GF-D8 (cell line): ENCODE measurements around the gene SESN1.
A peak's percentile ranks its signal among the peaks of the same experiment; 100 is the strongest.

ENCODE experiments used
- DNase-seq: peaks from one replicate; lab custom pipeline; 2025; lab: John Stamatoyannopoulos, UW

The SESN1 gene

GRCh38 chr6:109029313-109029712 is 65.3 kb downstream of the SESN1 start:
- no peak for DNase-seq

GRCh38 chr6:109028439-109028838 is 66.2 kb downstream of the SESN1 start:
- DNase-seq = no peak

GRCh38 chr6:109027964-109028363 is 66.7 kb downstream of the SESN1 start:
- no peak for DNase-seq

- no peak for DNase-seq
These were observed 69.0 kb downstream of the SESN1 start for GRCh38 chr6:109025639-109026038.

GRCh38 chr6:109024784-109025183 is 69.9 kb downstream of the SESN1 start:
- no peak for DNase-seq

GRCh38 chr6:109024368-109024767 is 70.3 kb downstream of the SESN1 start:
- no peak for DNase-seq

GRCh38 chr6:109023356-109023925 is 71.2 kb downstream of the SESN1 start:
- DNase-seq = peak; percentile 32

GRCh38 chr6:109021870-109022269 is 72.8 kb downstream of the SESN1 start:
- DNase-seq = no peak

- no peak for DNase-seq
These were observed 74.7 kb downstream of the SESN1 start for GRCh38 chr6:109019911-109020310.

- DNase-seq = no peak
These were observed 79.5 kb downstream of the SESN1 start for GRCh38 chr6:109015176-109015575.

GRCh38 chr6:109014606-109015005 is 80.0 kb downstream of the SESN1 start:
- no peak for DNase-seq

GRCh38 chr6:109013656-109014305 is 80.9 kb downstream of the SESN1 start:
- DNase-seq = no peak

- no peak for DNase-seq
These were observed 83.9 kb downstream of the SESN1 start for GRCh38 chr6:109010705-109011102.

GRCh38 chr6:109009962-109010704 is 84.5 kb downstream of the SESN1 start:
- DNase-seq = no peak

- peak; percentile 34 for DNase-seq
These were observed 85.2 kb downstream of the SESN1 start for GRCh38 chr6:109009236-109009961.

- DNase-seq = peak; percentile 53
These were observed 86.0 kb downstream of the SESN1 start for GRCh38 chr6:109008537-109009235.

GRCh38 chr6:109008054-109008453 is 86.6 kb downstream of the SESN1 start:
- DNase-seq = no peak

- no peak for DNase-seq
These were observed 87.1 kb downstream of the SESN1 start for GRCh38 chr6:109007521-109007920.

- no peak for DNase-seq
These were observed 87.8 kb downstream of the SESN1 start for GRCh38 chr6:109006818-109007217.

GRCh38 chr6:109002882-109003281 is 91.8 kb downstream of the SESN1 start:
- DNase-seq = no peak

GRCh38 chr6:109002051-109002697 is 92.5 kb downstream of the SESN1 start:
- no peak for DNase-seq
